GM21367 (cell line): Measurements from ENCODE around the gene RSPO1.

Experiments used
- ATAC-seq: cut with Tn5 transposase; IDR thresholded peaks from one replicate; pipeline ENCODE4 v1.9.1; 2021; ENCODE audit not compliant: unreplicated experiment

RSPO1 gene

GRCh38 chr1:37574834-37575480, 59.7 kb downstream of the RSPO1 start:
- no peak for ATAC-seq

GRCh38 chr1:37570528-37571334, 64.0 kb downstream of the RSPO1 start:
- no peak for ATAC-seq

DNA sequence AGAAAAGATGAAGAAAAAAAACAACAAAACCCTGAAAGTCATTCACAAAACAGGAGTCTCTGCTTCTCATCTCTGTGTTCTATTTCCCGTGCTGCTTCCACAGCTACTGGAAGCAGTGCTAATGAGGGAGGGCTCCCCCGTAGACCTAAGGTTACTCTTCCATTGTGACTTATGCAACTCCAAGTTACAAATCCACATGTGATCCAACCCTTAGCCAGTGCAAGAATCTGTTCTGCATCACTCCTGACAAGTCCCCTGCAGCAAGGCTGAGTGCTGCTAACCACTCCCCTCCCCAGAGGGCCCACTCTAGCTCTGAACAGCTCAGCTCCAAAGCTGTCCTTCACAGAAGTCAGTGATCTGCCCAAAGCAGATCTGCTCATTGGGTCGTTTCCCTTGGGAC, 67.7 kb downstream of the RSPO1 start:
- ATAC-seq: no peak

DNA sequence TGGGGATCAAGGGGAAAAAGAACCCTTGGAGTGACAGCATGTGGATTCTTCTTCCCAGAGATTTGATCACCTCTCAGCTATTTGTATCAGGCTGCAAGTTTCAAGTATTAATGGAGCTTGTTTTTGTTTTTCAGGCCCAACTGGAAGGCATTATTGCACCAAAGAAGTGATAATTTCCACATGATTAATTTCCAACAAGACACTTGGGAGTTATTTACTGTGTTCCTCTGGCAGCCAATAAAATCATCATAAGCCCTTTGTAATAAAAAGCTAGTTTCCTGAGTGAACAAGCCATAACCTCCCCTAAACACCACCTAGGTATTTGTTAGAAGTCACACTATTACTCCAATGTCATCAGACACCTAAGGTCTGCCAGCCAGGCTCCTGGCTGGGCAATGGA, 69.8 kb downstream of the RSPO1 start:
- no peak for ATAC-seq

- no peak for ATAC-seq
Measured at GRCh38 chr1:37562984-37563383, 71.7 kb downstream of the RSPO1 start.
